HCT116 (cell line): ENCODE measurements around the gene PDE4D. TPM values are rescaled to one million over a fixed set of nuclear protein-coding genes. Genes with fewer than 3 reads are reported as not detected.

Experiments used
- ATAC-seq: fragments of 200-7000 bp; cut with Tn5 transposase; 2 replicates; pipeline ENCODE4 v1.9.1; 2020; ENCODE audit warnings: mild to moderate bottlenecking, moderate library complexity
- BruUV-seq: library from RNA; stranded (reverse); fragments of 400-500 nt; replicated peaks from 2 replicates; lab custom pipeline; 2021; lab: Mats Ljungman, UMichigan
- CTCF ChIA-PET: fragments of 300-600 bp; sonication (Branson Sonifier 250); formaldehyde crosslinking; loops from one replicate; lab custom pipeline; 2021; ENCODE audit warnings: antibody characterized with exemption; lab: Charles Lee
- POLR2A ChIA-PET: fragments of 300-600, 350-600 bp; sonication (Branson Sonifier 250); formaldehyde crosslinking; loops from one replicate; lab custom pipeline; 2021; ENCODE audit warnings: antibody characterized with exemption; lab: Charles Lee
- RAD21 ChIA-PET, 2 experiments: fragments of 300-600 bp; sonication (Branson Sonifier 250); formaldehyde crosslinking; loops; one replicate each; lab custom pipeline; 2023; ENCODE audit warnings: low total read pairs in 2 of 2; ENCODE audit not compliant: uncharacterized antibody in 2 of 2, unreplicated experiment in 2 of 2, low non-redundant PET in 1 of 2; lab: Charles Lee
- DNase-seq: peaks from one replicate; pipeline ENCODE4 v3.0.0-alpha.2; 2010; ENCODE audit warnings: low read depth, low spot score
- H2AFZ ChIP-seq: fragments of 200-600 bp; shearing (Covaris generic), sonication (generic); 2 replicates; pipeline ENCODE4 v1.6.1; 2017; ENCODE audit warnings: low read depth, mixed run types, mixed read lengths, antibody characterized with exemption, low read length; ENCODE audit not compliant: poor library complexity, severe bottlenecking
- H3K27ac ChIP-seq: 2 replicates; pipeline ENCODE4 v1.5.1; 2012; ENCODE audit warnings: low read depth, low read length
- H3K27me3 ChIP-seq: fragments of 200-600 bp; sonication (generic); 2 replicates; pipeline ENCODE4 v1.6.1; 2016; ENCODE audit warnings: mixed run types, low read length, mixed read lengths; ENCODE audit not compliant: insufficient read depth
- H3K36me3 ChIP-seq, 2 experiments: fragments of 200-500 bp in 1 of 2; fragments of 200-600 bp in 1 of 2; sonication (Bioruptor generic) in 1 of 2; sonication (generic) in 1 of 2; 2 replicates each; pipeline versions ENCODE4 v1.5.1 to v1.6.1; 2014 to 2016; ENCODE audit warnings: low read length in 2 of 2, inconsistent platforms in 1 of 2, mixed read lengths in 1 of 2, mixed run types in 1 of 2; ENCODE audit not compliant: insufficient read depth in 2 of 2, control insufficient read depth in 1 of 2
- H3K4me1 ChIP-seq, 2 experiments: fragments of 200-600 bp in 1 of 2; sonication (generic) in 1 of 2; 2 replicates each; pipeline versions ENCODE4 v1.5.1 to v1.6.1; 2012 to 2017; ENCODE audit warnings: low read length in 2 of 2, inconsistent platforms in 1 of 2, mild to moderate bottlenecking in 1 of 2, mixed read lengths in 1 of 2, mixed run types in 1 of 2, moderate library complexity in 1 of 2; ENCODE audit not compliant: insufficient read depth in 2 of 2, control insufficient read depth in 1 of 2
- H3K4me2 ChIP-seq: fragments of 200-600 bp; sonication (generic); 2 replicates; pipeline ENCODE4 v1.6.1; 2017; ENCODE audit warnings: mixed run types, low read length, mixed read lengths
- H3K4me3 ChIP-seq, 2 experiments: fragments of 200-600 bp in 1 of 2; sonication (generic) in 1 of 2; replicated peaks in 1 of 2; 2 replicates each; pipeline ENCODE4 v1.5.1; 2011 to 2016; ENCODE audit warnings: low read length in 2 of 2, control low read depth in 1 of 2, low read depth in 1 of 2, mild to moderate bottlenecking in 1 of 2, mixed read lengths in 1 of 2, mixed run types in 1 of 2
- H3K79me2 ChIP-seq: fragments of 200-600 bp; sonication (generic); 2 replicates; pipeline ENCODE4 v1.6.1; 2017; ENCODE audit warnings: mild to moderate bottlenecking, mixed run types, low read length, moderate library complexity, mixed read lengths; ENCODE audit not compliant: insufficient read depth
- H3K9ac ChIP-seq: fragments of 200-600 bp; sonication (generic); 2 replicates; pipeline ENCODE4 v1.6.1; 2016; ENCODE audit warnings: low read length, mixed read lengths
- H3K9me2 ChIP-seq: fragments of 200-600 bp; sonication (generic), shearing (Covaris generic); 2 replicates; pipeline ENCODE4 v1.6.1; 2017; ENCODE audit warnings: mixed run types, mild to moderate bottlenecking, moderate library complexity; ENCODE audit not compliant: insufficient read depth
- H3K9me3 ChIP-seq, 2 experiments: fragments of 200-500 bp in 1 of 2; fragments of 200-600 bp in 1 of 2; sonication (Bioruptor generic) in 1 of 2; sonication (generic) in 1 of 2; 2 replicates each; pipeline ENCODE4 v1.6.1; 2014 to 2017; ENCODE audit warnings: low read length in 2 of 2, mixed read lengths in 2 of 2, inconsistent platforms in 1 of 2, low read depth in 1 of 2, mild to moderate bottlenecking in 1 of 2, mixed run types in 1 of 2, moderate library complexity in 1 of 2; ENCODE audit not compliant: control insufficient read depth in 1 of 2, insufficient read depth in 1 of 2
- H4K20me1 ChIP-seq: fragments of 200-600 bp; sonication (generic), shearing (Covaris generic); 2 replicates; pipeline ENCODE4 v1.6.1; 2017; ENCODE audit warnings: mixed run types, mild to moderate bottlenecking, moderate library complexity; ENCODE audit not compliant: insufficient read depth
- CBX3 ChIP-seq: IDR thresholded peaks from 2 replicates; pipeline ENCODE4 v1.6.1; 2012; ENCODE audit warnings: low read depth
- ELF1 ChIP-seq: IDR thresholded peaks from 2 replicates; pipeline ENCODE4 v1.6.1; 2012; ENCODE audit warnings: low read depth, borderline replicate concordance
- EZH2phosphoT487 ChIP-seq: fragments of 200-600 bp; IDR thresholded peaks from 2 replicates; pipeline ENCODE4 v1.6.1; 2018; ENCODE audit warnings: antibody characterized with exemption, borderline replicate concordance
- FOSL1 ChIP-seq: IDR thresholded peaks from 2 replicates; pipeline ENCODE4 v1.6.1; 2012; ENCODE audit warnings: low read depth
- JUND ChIP-seq: IDR thresholded peaks from 2 replicates; pipeline ENCODE4 v1.6.1; 2012
- POLR2A ChIP-seq: IDR thresholded peaks from 2 replicates; pipeline ENCODE4 v1.7.0; 2011; ENCODE audit warnings: borderline replicate concordance; ENCODE audit not compliant: insufficient read depth, insufficient read length; ENCODE audit errors: extremely low read depth
- RAD21 ChIP-seq: IDR thresholded peaks from 2 replicates; pipeline ENCODE4 v1.6.1; 2012; ENCODE audit warnings: low read depth, mild to moderate bottlenecking
- TCF7L2 ChIP-seq: IDR thresholded peaks from 2 replicates; pipeline ENCODE4 v1.7.0; 2011; ENCODE audit warnings: borderline replicate concordance, inconsistent platforms; ENCODE audit not compliant: insufficient read depth, insufficient read length; ENCODE audit errors: extremely low read depth
- YY1 ChIP-seq: IDR thresholded peaks from 2 replicates; pipeline ENCODE4 v1.6.1; 2011; ENCODE audit warnings: low read length, low read depth, moderate library complexity, mild to moderate bottlenecking; ENCODE audit not compliant: insufficient replicate concordance; ENCODE audit errors: extremely low read depth
- intact Hi-C: fragments of 100-400 bp; cut with micrococcal nuclease; formaldehyde crosslinking; loops from 2 replicates; pipeline ENCODE4 v1.10.0; 2022
- total RNA-seq: library from RNA; stranded (reverse); gene quantifications from one replicate; pipeline ENCODE4 v1.2.1, GENCODE V29; 2021; ENCODE audit not compliant: unreplicated experiment
- TF ChIP-seq, protein P1 (sequence below), 3 experiments: fragments of 200-600 bp in 1 of 3; sonication (generic) in 1 of 3; IDR thresholded peaks in 2 of 3; conservative IDR thresholded peaks in 1 of 3; 2 replicates each; pipeline ENCODE4 v1.5.1; 2012 to 2017; ENCODE audit warnings: low read depth in 2 of 3, low read length in 2 of 3, antibody characterized with exemption in 1 of 3, borderline replicate concordance in 1 of 3, control low read depth in 1 of 3, mild to moderate bottlenecking in 1 of 3, mixed read lengths in 1 of 3, mixed run types in 1 of 3, moderate library complexity in 1 of 3; ENCODE audit not compliant: insufficient read depth in 1 of 3
- TF ChIP-seq, protein P2 (sequence below): IDR thresholded peaks from 2 replicates; pipeline ENCODE4 v1.6.1; 2012
- TF ChIP-seq, protein P3 (sequence below): IDR thresholded peaks from 2 replicates; pipeline ENCODE4 v1.6.1; 2012
- TF ChIP-seq, protein P4 (sequence below): IDR thresholded peaks from 2 replicates; pipeline ENCODE4 v1.6.1; 2012; ENCODE audit warnings: low read depth
- TF ChIP-seq, protein P5 (sequence below): IDR thresholded peaks from 2 replicates; pipeline ENCODE4 v1.6.1; 2011; ENCODE audit warnings: mild to moderate bottlenecking, low read length, moderate library complexity; ENCODE audit not compliant: insufficient replicate concordance; ENCODE audit errors: extremely low read depth

Gene PDE4D
- total RNA-seq, 1 experiment from 2014 or later, result 1.1 TPM

DNA sequence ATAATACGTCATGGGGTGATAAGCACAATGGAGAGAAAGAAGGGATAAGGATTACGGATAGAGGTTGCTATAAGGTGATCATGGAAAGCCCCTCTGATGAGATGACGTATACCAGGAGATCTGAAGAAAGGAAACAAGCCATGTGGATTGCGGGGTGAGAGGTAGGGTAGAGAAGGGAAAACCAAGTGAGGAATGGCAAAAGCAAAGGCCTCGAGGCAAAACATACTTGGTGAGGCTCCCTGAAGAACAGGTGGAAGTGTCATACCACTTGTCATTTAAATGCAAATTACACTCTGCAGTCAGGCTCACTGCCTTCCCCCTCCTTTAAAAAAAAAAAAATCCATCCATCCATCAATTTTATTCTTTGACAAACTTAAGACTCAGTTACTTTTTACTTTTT, 889.9 kb downstream of the PDE4D start:
- intact Hi-C loops, result no loop called here
- Histone ChIP-seq H3K4me2 (no peak overlapping the region), H3K9ac (no peak overlapping the region), H3K9me3 (no peaks in the 10 kb centered on the region), H3K36me3 (no peaks in the 10 kb centered on the region), H3K27me3 (peaks cover 18% of the 10 kb centered on the region), H3K4me3 (no peak overlapping the region), H3K4me1 (no peaks in the 10 kb centered on the region), H4K20me1 (no peaks in the 10 kb centered on the region), H3K9me2 (no peaks in the 10 kb centered on the region), H2AFZ (no peak overlapping the region), H3K79me2 (no peaks in the 10 kb centered on the region), H3K27ac (no peak overlapping the region)
- RAD21 ChIA-PET, result no interaction called here
- DNase-seq, result no peak
- TF ChIP-seq FOSL1, result no peak
- TF ChIP-seq, protein P1, sequence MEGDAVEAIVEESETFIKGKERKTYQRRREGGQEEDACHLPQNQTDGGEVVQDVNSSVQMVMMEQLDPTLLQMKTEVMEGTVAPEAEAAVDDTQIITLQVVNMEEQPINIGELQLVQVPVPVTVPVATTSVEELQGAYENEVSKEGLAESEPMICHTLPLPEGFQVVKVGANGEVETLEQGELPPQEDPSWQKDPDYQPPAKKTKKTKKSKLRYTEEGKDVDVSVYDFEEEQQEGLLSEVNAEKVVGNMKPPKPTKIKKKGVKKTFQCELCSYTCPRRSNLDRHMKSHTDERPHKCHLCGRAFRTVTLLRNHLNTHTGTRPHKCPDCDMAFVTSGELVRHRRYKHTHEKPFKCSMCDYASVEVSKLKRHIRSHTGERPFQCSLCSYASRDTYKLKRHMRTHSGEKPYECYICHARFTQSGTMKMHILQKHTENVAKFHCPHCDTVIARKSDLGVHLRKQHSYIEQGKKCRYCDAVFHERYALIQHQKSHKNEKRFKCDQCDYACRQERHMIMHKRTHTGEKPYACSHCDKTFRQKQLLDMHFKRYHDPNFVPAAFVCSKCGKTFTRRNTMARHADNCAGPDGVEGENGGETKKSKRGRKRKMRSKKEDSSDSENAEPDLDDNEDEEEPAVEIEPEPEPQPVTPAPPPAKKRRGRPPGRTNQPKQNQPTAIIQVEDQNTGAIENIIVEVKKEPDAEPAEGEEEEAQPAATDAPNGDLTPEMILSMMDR (IDR thresholded peaks at IDR 0.05 in 2 of 3, conservative IDR thresholded peaks at IDR 0.05 in 1 of 3; ENCODE audit: borderline replicate concordance in 1 of 3, insufficient read depth in 1 of 3, low read depth in 2 of 3, low read length in 2 of 3), result no peak
- TF ChIP-seq, protein P2, sequence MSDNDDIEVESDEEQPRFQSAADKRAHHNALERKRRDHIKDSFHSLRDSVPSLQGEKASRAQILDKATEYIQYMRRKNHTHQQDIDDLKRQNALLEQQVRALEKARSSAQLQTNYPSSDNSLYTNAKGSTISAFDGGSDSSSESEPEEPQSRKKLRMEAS, result no peak
- TF ChIP-seq, protein P3, sequence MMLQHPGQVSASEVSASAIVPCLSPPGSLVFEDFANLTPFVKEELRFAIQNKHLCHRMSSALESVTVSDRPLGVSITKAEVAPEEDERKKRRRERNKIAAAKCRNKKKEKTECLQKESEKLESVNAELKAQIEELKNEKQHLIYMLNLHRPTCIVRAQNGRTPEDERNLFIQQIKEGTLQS, result no peak
- TF ChIP-seq RAD21, result no peak
- TF ChIP-seq, protein P4, sequence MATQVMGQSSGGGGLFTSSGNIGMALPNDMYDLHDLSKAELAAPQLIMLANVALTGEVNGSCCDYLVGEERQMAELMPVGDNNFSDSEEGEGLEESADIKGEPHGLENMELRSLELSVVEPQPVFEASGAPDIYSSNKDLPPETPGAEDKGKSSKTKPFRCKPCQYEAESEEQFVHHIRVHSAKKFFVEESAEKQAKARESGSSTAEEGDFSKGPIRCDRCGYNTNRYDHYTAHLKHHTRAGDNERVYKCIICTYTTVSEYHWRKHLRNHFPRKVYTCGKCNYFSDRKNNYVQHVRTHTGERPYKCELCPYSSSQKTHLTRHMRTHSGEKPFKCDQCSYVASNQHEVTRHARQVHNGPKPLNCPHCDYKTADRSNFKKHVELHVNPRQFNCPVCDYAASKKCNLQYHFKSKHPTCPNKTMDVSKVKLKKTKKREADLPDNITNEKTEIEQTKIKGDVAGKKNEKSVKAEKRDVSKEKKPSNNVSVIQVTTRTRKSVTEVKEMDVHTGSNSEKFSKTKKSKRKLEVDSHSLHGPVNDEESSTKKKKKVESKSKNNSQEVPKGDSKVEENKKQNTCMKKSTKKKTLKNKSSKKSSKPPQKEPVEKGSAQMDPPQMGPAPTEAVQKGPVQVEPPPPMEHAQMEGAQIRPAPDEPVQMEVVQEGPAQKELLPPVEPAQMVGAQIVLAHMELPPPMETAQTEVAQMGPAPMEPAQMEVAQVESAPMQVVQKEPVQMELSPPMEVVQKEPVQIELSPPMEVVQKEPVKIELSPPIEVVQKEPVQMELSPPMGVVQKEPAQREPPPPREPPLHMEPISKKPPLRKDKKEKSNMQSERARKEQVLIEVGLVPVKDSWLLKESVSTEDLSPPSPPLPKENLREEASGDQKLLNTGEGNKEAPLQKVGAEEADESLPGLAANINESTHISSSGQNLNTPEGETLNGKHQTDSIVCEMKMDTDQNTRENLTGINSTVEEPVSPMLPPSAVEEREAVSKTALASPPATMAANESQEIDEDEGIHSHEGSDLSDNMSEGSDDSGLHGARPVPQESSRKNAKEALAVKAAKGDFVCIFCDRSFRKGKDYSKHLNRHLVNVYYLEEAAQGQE, result no peak
- TF ChIP-seq ELF1, result no peak
- TF ChIP-seq TCF7L2, result no peak
- no peak for TF ChIP-seq EZH2phosphoT487
- no peak for TF ChIP-seq YY1
- no peak for TF ChIP-seq JUND
- no peak for TF ChIP-seq POLR2A
- TF ChIP-seq, protein P5, sequence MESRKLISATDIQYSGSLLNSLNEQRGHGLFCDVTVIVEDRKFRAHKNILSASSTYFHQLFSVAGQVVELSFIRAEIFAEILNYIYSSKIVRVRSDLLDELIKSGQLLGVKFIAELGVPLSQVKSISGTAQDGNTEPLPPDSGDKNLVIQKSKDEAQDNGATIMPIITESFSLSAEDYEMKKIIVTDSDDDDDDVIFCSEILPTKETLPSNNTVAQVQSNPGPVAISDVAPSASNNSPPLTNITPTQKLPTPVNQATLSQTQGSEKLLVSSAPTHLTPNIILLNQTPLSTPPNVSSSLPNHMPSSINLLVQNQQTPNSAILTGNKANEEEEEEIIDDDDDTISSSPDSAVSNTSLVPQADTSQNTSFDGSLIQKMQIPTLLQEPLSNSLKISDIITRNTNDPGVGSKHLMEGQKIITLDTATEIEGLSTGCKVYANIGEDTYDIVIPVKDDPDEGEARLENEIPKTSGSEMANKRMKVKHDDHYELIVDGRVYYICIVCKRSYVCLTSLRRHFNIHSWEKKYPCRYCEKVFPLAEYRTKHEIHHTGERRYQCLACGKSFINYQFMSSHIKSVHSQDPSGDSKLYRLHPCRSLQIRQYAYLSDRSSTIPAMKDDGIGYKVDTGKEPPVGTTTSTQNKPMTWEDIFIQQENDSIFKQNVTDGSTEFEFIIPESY, result no peak
- no peak for TF ChIP-seq CBX3
- no peak for ATAC-seq
- CTCF ChIA-PET, result interaction anchor here (1.4 kb wide), 1 partner anchor 112 kb away, joined by 5 read pairs; no protein-coding TSS in a partner anchor
- POLR2A ChIA-PET, result no interaction called here
- no TSS peak for BruUV-seq
